Endothelial cell of umbilical vein (primary cell): ENCODE measurements around the gene UBAC1.

ENCODE experiments used
- POLR2A ChIP-seq: IDR thresholded peaks from 2 replicates; pipeline ENCODE4 v1.6.1; 2012; ENCODE audit warnings: low read depth, mild to moderate bottlenecking, control low read depth, low read length
- POLR2AphosphoS5 ChIP-seq: IDR thresholded peaks from 2 replicates; pipeline ENCODE4 v1.6.1; 2012; ENCODE audit warnings: low read depth, mild to moderate bottlenecking, control low read depth, low read length, moderate library complexity; ENCODE audit not compliant: insufficient read depth
- TF ChIP-seq, protein P1 (sequence below), 2 donors: IDR thresholded peaks; 1 replicate in 1 of 2; 2 replicates in 1 of 2; pipeline ENCODE4 v1.5.1; 2011; ENCODE audit warnings: low read length in 2 of 2, mild to moderate bottlenecking in 2 of 2, moderate library complexity in 2 of 2, control low read depth in 1 of 2, inconsistent platforms in 1 of 2, low read depth in 1 of 2; ENCODE audit not compliant: insufficient read depth in 1 of 2; ENCODE audit errors: extremely low read depth in 1 of 2
- TF ChIP-seq, protein P2 (sequence below): IDR thresholded peaks from 2 replicates; pipeline ENCODE4 v1.6.1; 2011; ENCODE audit not compliant: insufficient read depth, insufficient read length

DNA sequence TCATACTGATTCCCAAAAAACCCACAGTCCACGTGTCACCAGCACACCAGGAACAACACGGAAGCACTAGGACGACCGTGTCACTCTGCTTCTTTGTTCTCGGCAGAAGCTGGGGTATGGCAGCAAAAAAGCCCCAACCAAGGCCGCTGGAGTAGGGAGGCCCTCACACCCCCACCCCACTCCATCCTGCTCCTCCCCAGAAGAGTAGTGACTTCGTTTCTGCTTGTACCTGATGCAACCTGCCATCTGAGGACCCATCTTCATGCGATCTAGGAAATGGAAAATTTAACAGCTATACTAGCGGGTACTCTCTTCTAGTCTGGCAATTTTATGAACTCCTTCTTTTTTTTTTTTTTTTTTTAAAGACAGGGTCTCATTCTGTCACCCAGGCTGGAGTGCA lies 3.7 kb downstream of the UBAC1 start:
- TF ChIP-seq, protein P1, sequence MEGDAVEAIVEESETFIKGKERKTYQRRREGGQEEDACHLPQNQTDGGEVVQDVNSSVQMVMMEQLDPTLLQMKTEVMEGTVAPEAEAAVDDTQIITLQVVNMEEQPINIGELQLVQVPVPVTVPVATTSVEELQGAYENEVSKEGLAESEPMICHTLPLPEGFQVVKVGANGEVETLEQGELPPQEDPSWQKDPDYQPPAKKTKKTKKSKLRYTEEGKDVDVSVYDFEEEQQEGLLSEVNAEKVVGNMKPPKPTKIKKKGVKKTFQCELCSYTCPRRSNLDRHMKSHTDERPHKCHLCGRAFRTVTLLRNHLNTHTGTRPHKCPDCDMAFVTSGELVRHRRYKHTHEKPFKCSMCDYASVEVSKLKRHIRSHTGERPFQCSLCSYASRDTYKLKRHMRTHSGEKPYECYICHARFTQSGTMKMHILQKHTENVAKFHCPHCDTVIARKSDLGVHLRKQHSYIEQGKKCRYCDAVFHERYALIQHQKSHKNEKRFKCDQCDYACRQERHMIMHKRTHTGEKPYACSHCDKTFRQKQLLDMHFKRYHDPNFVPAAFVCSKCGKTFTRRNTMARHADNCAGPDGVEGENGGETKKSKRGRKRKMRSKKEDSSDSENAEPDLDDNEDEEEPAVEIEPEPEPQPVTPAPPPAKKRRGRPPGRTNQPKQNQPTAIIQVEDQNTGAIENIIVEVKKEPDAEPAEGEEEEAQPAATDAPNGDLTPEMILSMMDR (IDR thresholded peaks at IDR 0.05; ENCODE audit: extremely low read depth in 1 of 2, insufficient read depth in 1 of 2, low read depth in 1 of 2, low read length in 2 of 2), result no peak
- TF ChIP-seq POLR2AphosphoS5 (no peak), POLR2A (no peak)
- TF ChIP-seq, protein P2, sequence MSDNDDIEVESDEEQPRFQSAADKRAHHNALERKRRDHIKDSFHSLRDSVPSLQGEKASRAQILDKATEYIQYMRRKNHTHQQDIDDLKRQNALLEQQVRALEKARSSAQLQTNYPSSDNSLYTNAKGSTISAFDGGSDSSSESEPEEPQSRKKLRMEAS, result no peak
